ENCODE data around the gene GRB10.

GRCh38 chr7:50629238-50629901 is 153.3 kb downstream of the GRB10 start:
- TF ChIP-seq POLR2A (IDR thresholded peaks at IDR 0.05), result no peak
- TF ChIP-seq, protein P1, sequence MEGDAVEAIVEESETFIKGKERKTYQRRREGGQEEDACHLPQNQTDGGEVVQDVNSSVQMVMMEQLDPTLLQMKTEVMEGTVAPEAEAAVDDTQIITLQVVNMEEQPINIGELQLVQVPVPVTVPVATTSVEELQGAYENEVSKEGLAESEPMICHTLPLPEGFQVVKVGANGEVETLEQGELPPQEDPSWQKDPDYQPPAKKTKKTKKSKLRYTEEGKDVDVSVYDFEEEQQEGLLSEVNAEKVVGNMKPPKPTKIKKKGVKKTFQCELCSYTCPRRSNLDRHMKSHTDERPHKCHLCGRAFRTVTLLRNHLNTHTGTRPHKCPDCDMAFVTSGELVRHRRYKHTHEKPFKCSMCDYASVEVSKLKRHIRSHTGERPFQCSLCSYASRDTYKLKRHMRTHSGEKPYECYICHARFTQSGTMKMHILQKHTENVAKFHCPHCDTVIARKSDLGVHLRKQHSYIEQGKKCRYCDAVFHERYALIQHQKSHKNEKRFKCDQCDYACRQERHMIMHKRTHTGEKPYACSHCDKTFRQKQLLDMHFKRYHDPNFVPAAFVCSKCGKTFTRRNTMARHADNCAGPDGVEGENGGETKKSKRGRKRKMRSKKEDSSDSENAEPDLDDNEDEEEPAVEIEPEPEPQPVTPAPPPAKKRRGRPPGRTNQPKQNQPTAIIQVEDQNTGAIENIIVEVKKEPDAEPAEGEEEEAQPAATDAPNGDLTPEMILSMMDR (IDR thresholded peaks at IDR 0.05), result no peak
